ENCODE results near the gene NME1.
"Not testable (repeated sequence)": the region's sequence is repeated elsewhere in the genome, so short reads cannot be mapped to it uniquely, and the experiment has no call there.

The NME1 gene

GRCh38 chr17:51144266-51145022 lies 8.9 kb upstream of the NME1 start:
- DNase-seq (ENCODE audit: low spot score): no peak

GRCh38 chr17:51147650-51148049 lies 5.7 kb upstream of the NME1 start:
- DNase-seq (ENCODE audit: low spot score): no peak

GRCh38 chr17:51149163-51149562 lies 4.2 kb upstream of the NME1 start:
- DNase-seq (ENCODE audit: low spot score): no peak

GRCh38 chr17:51150932-51151331 lies 2.4 kb upstream of the NME1 start:
- no peak for DNase-seq (ENCODE audit: low spot score)

GRCh38 chr17:51152766-51153209 lies 571 bp upstream of the NME1 start:
- DNase-seq (ENCODE audit: low spot score): no peak

GRCh38 chr17:51154176-51154575 lies 817 bp downstream of the NME1 start:
- no peak for DNase-seq (ENCODE audit: low spot score)

DNA sequence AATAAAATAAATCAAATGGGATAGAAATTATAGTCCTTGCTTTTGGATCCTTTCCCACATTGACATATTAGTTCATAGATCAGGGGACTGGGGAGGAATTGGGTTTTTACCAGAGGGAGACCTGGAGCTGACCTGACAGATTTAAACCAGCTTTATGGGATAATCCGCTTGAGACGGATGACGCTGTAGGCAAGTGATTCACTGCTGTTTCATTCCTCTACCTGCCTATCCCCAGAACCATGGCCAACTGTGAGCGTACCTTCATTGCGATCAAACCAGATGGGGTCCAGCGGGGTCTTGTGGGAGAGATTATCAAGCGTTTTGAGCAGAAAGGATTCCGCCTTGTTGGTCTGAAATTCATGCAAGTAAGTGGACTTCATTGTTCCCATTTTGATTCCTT lies 2.1 kb downstream of the NME1 start:
- no peak for DNase-seq (ENCODE audit: low spot score)

DNA sequence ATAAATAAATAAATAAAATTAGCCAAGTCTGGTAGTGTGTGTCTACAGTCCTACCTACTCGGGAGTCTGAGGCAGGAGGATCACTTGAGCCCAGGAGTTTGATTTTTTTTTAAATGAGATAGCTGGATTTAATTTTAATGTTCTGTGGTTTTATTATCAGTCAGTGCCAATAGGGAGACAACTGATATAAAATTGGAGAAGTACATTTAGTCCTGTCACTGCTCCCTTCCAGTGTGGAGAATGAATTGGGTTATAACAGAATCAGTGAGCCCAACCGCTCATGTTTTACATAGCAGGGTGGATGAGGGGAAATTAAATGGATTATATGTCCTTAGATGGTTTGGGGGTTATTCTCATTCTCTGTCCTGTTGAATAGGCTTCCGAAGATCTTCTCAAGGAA lies 6.2 kb downstream of the NME1 start:
- no peak for DNase-seq (ENCODE audit: low spot score)

DNA sequence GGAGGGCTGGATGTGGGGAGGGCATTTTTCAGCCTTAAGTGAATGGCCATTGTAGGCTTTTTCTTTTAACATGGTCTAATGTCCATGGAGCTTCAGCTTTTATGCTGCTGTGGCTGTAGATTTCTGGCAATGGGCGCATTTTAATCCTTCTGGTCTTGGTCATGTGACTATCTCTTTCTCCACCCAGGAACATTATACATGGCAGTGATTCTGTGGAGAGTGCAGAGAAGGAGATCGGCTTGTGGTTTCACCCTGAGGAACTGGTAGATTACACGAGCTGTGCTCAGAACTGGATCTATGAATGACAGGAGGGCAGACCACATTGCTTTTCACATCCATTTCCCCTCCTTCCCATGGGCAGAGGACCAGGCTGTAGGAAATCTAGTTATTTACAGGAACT lies 8.2 kb downstream of the NME1 start:
- DNase-seq (ENCODE audit: low spot score): no peak

DNA sequence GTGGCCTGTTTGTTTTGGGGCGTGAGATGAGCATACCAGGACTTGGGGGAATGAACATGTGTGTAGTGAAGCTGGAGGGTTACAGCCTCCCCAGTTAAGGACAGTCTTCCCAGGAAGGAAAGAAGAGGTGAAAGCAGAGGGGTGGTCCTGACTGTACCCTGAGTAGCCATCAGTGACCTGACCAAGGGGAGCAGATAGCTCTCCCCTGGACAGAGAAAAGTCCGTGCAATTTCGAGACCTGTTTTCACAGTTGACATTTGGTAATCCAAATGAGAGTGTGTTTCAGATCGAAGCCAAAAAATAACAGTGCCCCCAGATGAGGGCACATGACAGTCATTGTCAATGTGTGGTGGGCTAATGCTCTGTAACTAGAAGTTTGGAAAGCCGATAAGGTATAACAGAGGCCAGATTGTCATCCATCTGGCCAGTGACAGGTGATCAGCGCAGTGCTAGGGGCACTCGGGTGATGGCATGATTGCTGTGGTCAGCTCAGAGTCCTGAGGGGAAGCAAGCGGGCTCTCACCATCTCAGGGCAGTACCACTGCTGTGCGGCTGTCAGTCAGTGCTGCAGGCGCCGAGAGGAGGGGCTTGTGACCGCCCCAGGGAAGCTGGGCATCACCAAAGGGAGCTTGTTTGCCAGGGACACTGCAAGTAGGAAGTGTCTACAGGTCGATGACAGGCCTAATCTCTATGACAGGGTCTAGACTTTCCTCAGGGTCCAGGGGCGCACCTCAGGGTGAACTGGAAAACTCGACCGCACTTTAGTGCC lies 11.7 kb downstream of the NME1 start:
- DNase-seq (ENCODE audit: low spot score): no peak

DNA sequence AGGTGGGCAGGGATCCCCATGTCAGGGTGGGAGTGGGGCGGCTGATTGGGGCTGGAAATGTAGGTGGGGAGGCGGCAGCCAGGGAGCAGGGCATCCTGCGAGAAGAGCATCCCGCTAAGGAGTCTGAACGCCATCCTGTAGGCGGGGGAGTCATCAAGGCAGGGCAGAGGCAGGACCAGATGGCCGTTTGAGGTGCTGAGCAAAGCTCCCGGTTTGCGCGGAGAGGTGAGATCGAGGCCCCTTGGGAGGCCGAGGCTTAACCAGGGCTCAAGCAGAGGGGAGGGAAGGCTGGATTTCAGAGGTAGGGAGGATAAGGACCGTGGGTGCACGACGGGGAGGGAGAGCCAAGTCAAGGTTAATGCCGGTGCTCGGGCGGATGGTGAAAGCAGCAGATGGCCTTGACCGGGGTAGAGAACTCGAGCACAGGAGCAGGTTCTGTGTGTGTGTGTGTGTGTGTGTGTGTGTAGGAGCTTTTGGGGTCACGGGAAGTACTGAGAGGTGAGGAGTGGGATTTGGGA lies 12.4 kb downstream of the NME1 start:
- DNase-seq (ENCODE audit: low spot score): no peak

DNA sequence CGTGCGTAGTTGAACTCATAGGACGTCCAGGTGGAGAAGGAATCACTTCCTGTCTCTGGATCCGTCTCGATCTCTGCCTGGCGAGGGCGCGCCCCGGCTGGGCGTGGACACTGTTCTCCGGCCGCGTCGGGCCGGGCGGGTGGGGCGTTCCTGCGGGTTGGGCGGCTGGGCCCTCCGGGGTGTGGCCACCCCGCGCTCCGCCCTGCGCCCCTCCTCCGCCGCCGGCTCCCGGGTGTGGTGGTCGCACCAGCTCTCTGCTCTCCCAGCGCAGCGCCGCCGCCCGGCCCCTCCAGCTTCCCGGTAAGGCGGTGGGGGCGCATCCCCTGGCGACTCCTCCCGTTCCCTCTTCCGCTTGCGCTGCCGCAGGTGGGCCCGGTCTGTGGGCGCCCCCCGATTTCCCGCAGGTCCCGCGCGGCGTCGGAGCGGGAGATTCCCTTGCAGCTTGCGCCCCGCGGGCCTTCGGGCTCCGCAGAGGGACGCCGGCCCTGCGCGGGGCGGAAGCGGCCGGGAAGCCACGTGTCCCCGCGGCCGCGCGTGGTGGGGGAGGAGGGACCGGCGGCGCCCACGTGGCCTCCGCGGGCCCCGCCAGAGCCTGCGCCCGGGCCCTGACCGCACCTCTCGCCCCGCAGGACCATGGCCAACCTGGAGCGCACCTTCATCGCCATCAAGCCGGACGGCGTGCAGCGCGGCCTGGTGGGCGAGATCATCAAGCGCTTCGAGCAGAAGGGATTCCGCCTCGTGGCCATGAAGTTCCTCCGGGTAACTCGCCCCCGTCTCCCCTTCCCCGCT lies 13.0 kb downstream of the NME1 start, which contains the start of gene NME2:
Gene NME2, plus strand, starts transcription at position 214 of the 789 bp plus-strand sequence. Its CDS starts 420 bp downstream, at position 634.
- peak; percentile 80 for DNase-seq (ENCODE audit: low spot score)

- DNase-seq (ENCODE audit: low spot score): peak; percentile 73
These were observed 13.9 kb downstream of the NME1 start for GRCh38 chr17:51166987-51167931.

- no peak for DNase-seq (ENCODE audit: low spot score)
These were observed 16.0 kb downstream of the NME1 start for GRCh38 chr17:51169340-51169739.

GRCh38 chr17:51170736-51171135 lies 17.4 kb downstream of the NME1 start:
- no peak for DNase-seq (ENCODE audit: low spot score)

GRCh38 chr17:51172030-51172429 lies 18.7 kb downstream of the NME1 start:
- DNase-seq (ENCODE audit: low spot score): not testable (repeated sequence)

- DNase-seq (ENCODE audit: low spot score): no peak
These were observed 27.1 kb downstream of the NME1 start for GRCh38 chr17:51180486-51180885.

- no peak for DNase-seq (ENCODE audit: low spot score)
These were observed 30.8 kb downstream of the NME1 start for GRCh38 chr17:51184124-51184523.

DNA sequence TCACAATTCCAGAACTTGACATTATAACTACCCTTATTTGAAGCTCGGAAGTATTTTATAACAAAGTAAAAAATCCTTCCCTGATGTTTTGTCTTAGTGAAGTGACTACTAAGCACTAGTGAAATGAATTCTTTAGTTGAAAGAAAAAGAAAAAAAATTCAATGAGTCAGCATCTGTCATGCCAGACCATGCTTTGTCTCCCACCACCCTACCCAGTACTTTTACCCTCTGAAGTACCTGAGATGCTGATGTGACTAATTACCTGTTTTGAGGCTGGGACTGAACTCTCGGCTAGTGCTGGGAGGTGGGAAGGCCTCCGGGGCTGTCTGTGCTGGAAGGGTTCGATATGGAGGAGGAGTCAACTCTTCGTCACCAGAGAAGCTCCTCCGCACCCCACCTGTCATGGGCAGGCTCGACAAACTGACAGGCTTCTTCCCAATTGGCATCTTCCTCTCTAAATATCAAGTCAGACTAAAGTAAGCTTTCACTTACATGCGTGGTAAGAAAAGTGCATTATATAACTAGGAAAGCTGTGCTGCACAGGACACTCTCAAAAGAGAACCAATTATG lies 32.5 kb downstream of the NME1 start:
- no peak for DNase-seq (ENCODE audit: low spot score)

DNA sequence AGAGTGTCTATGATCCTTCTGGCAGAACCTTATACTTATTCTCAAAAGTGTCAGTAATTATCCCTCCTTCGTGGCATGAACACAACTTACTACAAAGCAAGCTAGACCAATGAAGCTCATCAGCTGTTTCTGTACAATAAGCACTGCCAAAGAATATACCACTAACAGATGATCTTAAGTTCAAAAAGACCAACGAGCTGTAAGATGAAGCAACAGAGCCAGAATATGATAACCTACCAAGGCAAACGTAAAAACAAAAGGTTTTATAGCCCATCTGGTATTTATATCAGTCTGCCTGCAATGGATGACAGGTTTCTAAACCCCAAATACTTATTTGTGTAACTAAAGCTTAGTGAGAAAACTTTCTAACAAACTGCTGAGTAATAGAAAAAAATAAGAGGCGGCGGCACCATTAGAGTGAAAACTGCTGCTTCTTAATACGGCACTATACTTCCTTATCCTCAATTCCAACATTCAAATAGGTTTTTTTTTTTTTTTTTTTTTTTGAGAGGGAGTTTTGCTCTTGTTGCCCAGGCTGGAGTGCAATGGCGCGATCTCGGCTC lies 35.0 kb downstream of the NME1 start:
- no peak for DNase-seq (ENCODE audit: low spot score)
